Vagina (tissue), 2 donors: ENCODE data around the gene SPAG6. TPM values are rescaled to one million over a fixed set of nuclear protein-coding genes. Genes with fewer than 3 reads are reported as not detected.
"Not testable (repeated sequence)": the region's sequence is repeated elsewhere in the genome, so short reads cannot be mapped to it uniquely, and the experiment has no call there.

Source experiments
- DNase-seq, 2 donors: peaks; one replicate each; pipeline ENCODE4 v3.0.0-alpha.2; 2017; ENCODE audit errors: extremely low spot score in 2 of 2
- H3K27ac ChIP-seq: fragments of 200-600 bp; sonication (generic); one replicate; pipeline ENCODE4 v1.5.1; 2019
- H3K27me3 ChIP-seq: fragments of 200-600 bp; sonication (generic); one replicate; pipeline ENCODE4 v1.5.1; 2019
- H3K36me3 ChIP-seq, 2 donors: fragments of 200-600 bp; sonication (generic); one replicate each; pipeline ENCODE4 v1.5.1; 2017 to 2019
- H3K4me1 ChIP-seq: fragments of 200-600 bp; sonication (generic); one replicate; pipeline ENCODE4 v1.5.1; 2019
- H3K4me3 ChIP-seq, 2 donors: fragments of 200-600 bp; sonication (generic); 1 replicate in 1 of 2; 2 replicates in 1 of 2; pipeline ENCODE4 v1.5.1; 2016 to 2019
- H3K9me3 ChIP-seq: fragments of 200-600 bp; sonication (generic); one replicate; pipeline ENCODE4 v1.5.1; 2019
- POLR2A ChIP-seq, 2 donors: fragments of 450-650 bp; IDR thresholded peaks; one replicate each; pipeline ENCODE4 v1.6.1; 2017; ENCODE audit warnings: antibody characterized with exemption in 2 of 2, mild to moderate bottlenecking in 2 of 2, moderate library complexity in 2 of 2
- POLR2AphosphoS5 ChIP-seq, 2 donors: sonication (generic); formaldehyde crosslinking; IDR thresholded peaks; one replicate each; pipeline ENCODE4 v1.9.0; 2017; ENCODE audit warnings: antibody characterized with exemption in 2 of 2, mild to moderate bottlenecking in 2 of 2, low read depth in 1 of 2; ENCODE audit not compliant: insufficient read depth in 1 of 2
- intact Hi-C: fragments of 100-400 bp; cut with DNase I; formaldehyde crosslinking; loops from one replicate; pipeline ENCODE4 v1.15.1; 2023
- total RNA-seq: library from RNA; depleted of rRNA; stranded (reverse); fragments of >200 nt; gene quantifications from one replicate; pipeline ENCODE4 v1.2.3, GENCODE V29; 2016
- TF ChIP-seq, protein P1 (sequence below), 3 experiments: fragments of 450-650 bp in 2 of 3; fragments of 200-600 bp in 1 of 3; sonication (generic) in 1 of 3; IDR thresholded peaks; one replicate each; pipeline ENCODE4 v1.5.1; 2017 to 2019; ENCODE audit warnings: antibody characterized with exemption in 3 of 3, mild to moderate bottlenecking in 2 of 3, moderate library complexity in 2 of 3

The SPAG6 gene
- total RNA-seq, 1 donor from 2014 or later, result not detected

DNA sequence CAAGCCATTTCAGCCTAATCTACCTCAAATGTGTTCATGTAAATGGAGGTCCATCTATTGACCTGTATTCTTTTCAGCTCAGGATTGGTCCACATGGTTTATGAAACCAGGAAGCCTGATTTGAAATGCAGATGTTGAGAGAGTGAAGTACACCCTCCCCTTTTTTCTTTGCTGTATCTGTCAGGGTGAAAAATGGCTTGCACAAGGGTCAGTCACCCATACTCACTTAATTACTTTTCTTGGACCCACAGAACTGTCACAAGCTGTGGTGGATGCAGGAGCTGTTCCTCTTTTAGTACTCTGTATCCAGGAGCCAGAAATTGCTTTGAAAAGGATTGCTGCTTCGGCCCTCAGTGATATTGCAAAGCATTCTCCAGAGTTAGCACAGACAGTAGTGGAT, 41.2 kb downstream of the SPAG6 start:
- intact Hi-C loops, result no loop called here
- Histone ChIP-seq H3K27ac (no peak overlapping the region), H3K9me3 (no peaks in the 10 kb centered on the region), H3K4me1 (no peaks in the 10 kb centered on the region), H3K36me3 (no peaks in the 10 kb centered on the region), H3K4me3 (no peak overlapping the region), H3K27me3 (no peaks in the 10 kb centered on the region)
- TF ChIP-seq, protein P1, sequence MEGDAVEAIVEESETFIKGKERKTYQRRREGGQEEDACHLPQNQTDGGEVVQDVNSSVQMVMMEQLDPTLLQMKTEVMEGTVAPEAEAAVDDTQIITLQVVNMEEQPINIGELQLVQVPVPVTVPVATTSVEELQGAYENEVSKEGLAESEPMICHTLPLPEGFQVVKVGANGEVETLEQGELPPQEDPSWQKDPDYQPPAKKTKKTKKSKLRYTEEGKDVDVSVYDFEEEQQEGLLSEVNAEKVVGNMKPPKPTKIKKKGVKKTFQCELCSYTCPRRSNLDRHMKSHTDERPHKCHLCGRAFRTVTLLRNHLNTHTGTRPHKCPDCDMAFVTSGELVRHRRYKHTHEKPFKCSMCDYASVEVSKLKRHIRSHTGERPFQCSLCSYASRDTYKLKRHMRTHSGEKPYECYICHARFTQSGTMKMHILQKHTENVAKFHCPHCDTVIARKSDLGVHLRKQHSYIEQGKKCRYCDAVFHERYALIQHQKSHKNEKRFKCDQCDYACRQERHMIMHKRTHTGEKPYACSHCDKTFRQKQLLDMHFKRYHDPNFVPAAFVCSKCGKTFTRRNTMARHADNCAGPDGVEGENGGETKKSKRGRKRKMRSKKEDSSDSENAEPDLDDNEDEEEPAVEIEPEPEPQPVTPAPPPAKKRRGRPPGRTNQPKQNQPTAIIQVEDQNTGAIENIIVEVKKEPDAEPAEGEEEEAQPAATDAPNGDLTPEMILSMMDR (IDR thresholded peaks at IDR 0.05), result no peak
- no peak for TF ChIP-seq POLR2A (IDR thresholded peaks at IDR 0.05)
- TF ChIP-seq POLR2AphosphoS5 (IDR thresholded peaks at IDR 0.05; ENCODE audit: insufficient read depth in 1 of 2, low read depth in 1 of 2), result no peak
- no peak for DNase-seq

DNA sequence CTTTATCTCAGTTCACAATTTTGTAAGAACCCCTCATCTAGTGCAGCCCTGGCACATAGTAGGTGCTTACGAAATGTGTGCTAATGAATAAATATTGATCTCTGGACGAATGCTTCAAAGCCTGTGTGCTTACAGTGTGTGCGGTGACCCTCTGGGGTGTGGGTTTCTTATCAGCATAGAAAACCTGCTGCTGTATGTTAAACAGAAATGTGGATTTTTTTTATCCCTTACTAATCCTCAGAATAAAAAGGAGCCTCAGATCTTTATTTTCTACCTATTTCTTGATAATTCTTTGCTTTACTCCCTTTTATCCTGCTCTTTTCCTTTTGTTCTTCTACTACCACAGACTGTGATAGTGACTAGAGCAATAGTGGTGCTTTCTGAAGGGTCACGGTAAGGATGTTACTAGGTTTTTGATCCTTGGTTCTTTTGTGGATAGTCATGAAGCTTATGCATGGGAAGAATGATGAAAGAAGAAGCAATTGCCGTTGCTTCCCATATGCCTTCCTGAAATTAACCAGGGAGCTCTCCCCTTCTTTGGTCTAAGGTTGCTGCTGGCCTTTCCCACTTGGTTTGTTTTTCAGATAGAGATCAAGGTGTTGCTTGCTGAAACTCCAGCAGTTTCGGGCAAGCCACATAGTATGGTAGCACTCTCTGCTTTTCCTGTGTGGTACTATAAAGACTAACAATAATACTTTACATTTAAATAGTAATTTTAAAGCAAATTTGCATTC, 44.7 kb downstream of the SPAG6 start:
- Histone ChIP-seq H3K4me3 (no peak overlapping the region), H3K4me1 (no peaks in the 10 kb centered on the region), H3K27me3 (no peaks in the 10 kb centered on the region), H3K27ac (no peak overlapping the region), H3K36me3 (no peaks in the 10 kb centered on the region), H3K9me3 (no peaks in the 10 kb centered on the region)
- TF ChIP-seq POLR2A (IDR thresholded peaks at IDR 0.05) (no peak), POLR2AphosphoS5 (IDR thresholded peaks at IDR 0.05; ENCODE audit: insufficient read depth in 1 of 2, low read depth in 1 of 2) (no peak)
- TF ChIP-seq, protein P1 (IDR thresholded peaks at IDR 0.05), result no peak
- no peak for DNase-seq
- intact Hi-C loops, result no loop called here

DNA sequence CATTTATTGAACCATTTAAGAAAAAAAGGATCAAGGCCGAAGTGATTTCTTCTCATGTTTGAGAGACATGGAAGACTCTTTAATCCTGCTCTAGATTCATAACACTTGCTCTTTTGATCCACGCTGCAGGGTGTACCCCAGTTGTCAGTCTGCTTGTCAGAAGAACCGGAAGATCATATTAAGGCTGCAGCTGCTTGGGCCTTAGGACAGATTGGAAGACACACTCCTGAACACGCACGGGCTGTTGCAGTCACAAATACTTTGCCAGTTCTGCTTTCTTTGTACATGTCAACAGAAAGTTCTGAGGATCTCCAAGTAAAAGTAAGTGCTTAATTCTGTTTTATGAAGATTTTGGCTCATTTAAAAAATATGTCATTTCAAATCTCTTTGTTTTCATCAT, 46.3 kb downstream of the SPAG6 start:
- Histone ChIP-seq H3K36me3 (no peaks in the 10 kb centered on the region), H3K9me3 (no peaks in the 10 kb centered on the region), H3K4me3 (no peak overlapping the region), H3K27ac (no peak overlapping the region), H3K4me1 (no peaks in the 10 kb centered on the region), H3K27me3 (no peaks in the 10 kb centered on the region)
- TF ChIP-seq POLR2A (IDR thresholded peaks at IDR 0.05), result no peak
- TF ChIP-seq POLR2AphosphoS5 (IDR thresholded peaks at IDR 0.05; ENCODE audit: insufficient read depth in 1 of 2, low read depth in 1 of 2), result no peak
- TF ChIP-seq, protein P1 (IDR thresholded peaks at IDR 0.05), result no peak
- intact Hi-C loops, result no loop called here
- no peak for DNase-seq

DNA sequence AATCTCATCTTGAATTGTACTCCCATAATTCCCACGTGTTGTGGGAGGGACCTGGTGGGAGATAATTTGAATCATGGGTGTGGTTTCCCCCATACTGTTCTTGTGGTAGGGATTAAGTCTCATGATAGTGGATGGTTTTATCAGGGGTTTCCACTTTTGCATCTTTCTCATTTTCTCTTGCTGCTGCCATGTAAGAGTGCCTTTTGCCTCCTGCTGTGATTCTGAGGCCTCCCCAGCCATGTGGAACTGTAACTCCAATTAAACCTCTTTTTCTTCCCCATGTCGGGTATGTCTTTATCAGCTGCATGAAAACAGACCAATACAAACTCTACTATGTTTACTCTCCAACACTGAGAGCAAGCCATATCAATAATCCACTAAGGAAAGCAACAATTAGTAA, 50.9 kb downstream of the SPAG6 start:
- H3K27ac ChIP-seq, H3K36me3 ChIP-seq, H3K4me1 ChIP-seq, H3K27me3 ChIP-seq, DNase-seq, H3K9me3 ChIP-seq, intact Hi-C loops, H3K4me3 ChIP-seq: not testable (repeated sequence)

DNA sequence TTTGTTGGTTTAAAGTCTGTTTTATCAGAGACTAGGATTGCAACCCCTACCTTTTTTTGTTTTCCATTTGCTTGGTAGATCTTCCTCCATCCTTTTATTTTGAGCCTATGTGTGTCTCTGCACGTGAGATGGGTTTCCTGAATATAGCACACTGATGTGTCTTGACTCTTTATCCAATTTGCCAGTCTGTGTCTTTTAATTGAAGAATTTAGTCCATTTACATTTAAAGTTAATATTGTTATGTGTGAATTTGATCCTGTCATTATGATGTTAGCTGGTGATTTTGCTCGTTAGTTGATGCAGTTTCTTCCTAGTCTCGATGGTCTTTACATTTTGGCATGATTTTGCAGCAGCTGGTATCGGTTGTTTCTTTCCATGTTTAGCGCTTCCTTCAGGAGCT, 61.6 kb downstream of the SPAG6 start:
- H3K9me3 ChIP-seq, DNase-seq, H3K27me3 ChIP-seq, H3K4me1 ChIP-seq, H3K4me3 ChIP-seq, H3K27ac ChIP-seq, intact Hi-C loops, H3K36me3 ChIP-seq: not testable (repeated sequence)

DNA sequence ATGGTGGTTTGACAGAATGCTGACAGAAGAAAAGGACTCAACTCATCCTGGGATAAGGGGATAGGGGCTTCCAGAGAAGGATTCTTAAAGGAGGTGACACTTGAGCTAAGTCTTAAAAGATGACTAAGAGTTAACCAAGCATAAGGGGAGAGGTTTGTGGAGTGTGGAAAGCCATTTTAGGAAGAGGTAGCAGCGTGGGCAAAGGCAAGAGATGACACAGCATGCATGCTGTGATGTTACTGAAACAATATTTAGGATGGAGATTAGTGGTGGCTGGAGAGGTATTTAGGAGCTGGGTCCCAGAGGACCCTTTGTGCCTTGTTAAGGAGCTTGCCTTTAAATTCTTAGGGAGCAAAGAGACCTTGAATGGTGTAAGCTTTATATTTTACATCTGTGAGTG, 65.1 kb downstream of the SPAG6 start:
- intact Hi-C loops, result no loop called here
- no peak overlapping the region for H3K27ac ChIP-seq
- H3K36me3 ChIP-seq, result no peaks in the 10 kb centered on the region
- H3K4me1 ChIP-seq, result no peaks in the 10 kb centered on the region
- TF ChIP-seq POLR2AphosphoS5 (IDR thresholded peaks at IDR 0.05; ENCODE audit: insufficient read depth in 1 of 2, low read depth in 1 of 2) (no peak), POLR2A (IDR thresholded peaks at IDR 0.05) (no peak)
- no peak for DNase-seq
- no peak overlapping the region for H3K4me3 ChIP-seq
- no peaks in the 10 kb centered on the region for H3K9me3 ChIP-seq
- H3K27me3 ChIP-seq, result no peaks in the 10 kb centered on the region
